HL-60 (cell line): Measurements from ENCODE around the gene FHIT.

Experiments used
- DNase-seq, 2 experiments: peaks; one replicate each; pipeline ENCODE4 v3.0.0-alpha.2; 2010 to 2020; ENCODE audit warnings: low read depth in 1 of 2, low spot score in 1 of 2
- H3K27ac ChIP-seq: fragments of 250-450 bp; sonication (Bioruptor Pico); replicated peaks from 2 replicates; pipeline ENCODE4 v1.5.1; 2020; ENCODE audit warnings: mild to moderate bottlenecking, moderate library complexity
- H3K27me3 ChIP-seq: fragments of 250-450 bp; sonication (Bioruptor Pico); 2 replicates; pipeline ENCODE4 v1.5.1; 2021; ENCODE audit warnings: mild to moderate bottlenecking, moderate library complexity; ENCODE audit not compliant: insufficient read depth, poor library complexity, severe bottlenecking
- H3K4me3 ChIP-seq: replicated peaks from 2 replicates; pipeline ENCODE4 v1.5.1; 2011; ENCODE audit warnings: mild to moderate bottlenecking, control low read depth, low read length; ENCODE audit not compliant: insufficient read depth
- GABPA ChIP-seq: IDR thresholded peaks from 2 replicates; pipeline ENCODE4 v1.6.1; 2012; ENCODE audit warnings: low read depth
- POLR2AphosphoS5 ChIP-seq: IDR thresholded peaks from 2 replicates; pipeline ENCODE4 v1.6.1; 2012; ENCODE audit warnings: low read depth
- SPI1 ChIP-seq: IDR thresholded peaks from 2 replicates; pipeline ENCODE4 v1.6.1; 2012; ENCODE audit warnings: low read depth, mild to moderate bottlenecking, borderline replicate concordance
- TF ChIP-seq, protein P1 (sequence below): IDR thresholded peaks from 2 replicates; pipeline ENCODE4 v1.6.1; 2012; ENCODE audit warnings: low read depth; ENCODE audit not compliant: insufficient replicate concordance
- TF ChIP-seq, protein P2 (sequence below): IDR thresholded peaks from one replicate; pipeline ENCODE4 v1.5.1; 2011; ENCODE audit warnings: low read length, control low read depth, inconsistent platforms; ENCODE audit not compliant: insufficient read depth

Gene FHIT

DNA sequence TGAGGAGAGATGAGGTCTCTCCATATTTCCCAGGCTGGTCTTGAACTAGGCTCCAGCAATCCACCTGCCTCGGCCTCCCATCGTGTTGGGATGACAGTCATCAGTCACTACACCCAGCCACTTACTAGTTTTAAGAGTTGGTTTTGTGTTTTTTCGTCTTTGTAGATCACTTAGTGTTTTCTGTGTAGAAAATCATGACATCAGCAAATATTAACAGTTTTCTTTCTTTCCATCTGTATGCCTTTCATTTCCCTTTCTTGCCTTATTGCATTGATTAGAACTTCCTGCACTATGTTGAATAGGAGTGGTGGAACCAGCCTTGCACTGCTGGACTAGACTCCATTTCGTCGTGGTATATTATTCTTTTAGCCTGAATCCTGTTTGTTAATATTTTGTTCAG is 415.5 kb downstream of the FHIT start:
- no peak for TF ChIP-seq SPI1
- TF ChIP-seq, protein P1, sequence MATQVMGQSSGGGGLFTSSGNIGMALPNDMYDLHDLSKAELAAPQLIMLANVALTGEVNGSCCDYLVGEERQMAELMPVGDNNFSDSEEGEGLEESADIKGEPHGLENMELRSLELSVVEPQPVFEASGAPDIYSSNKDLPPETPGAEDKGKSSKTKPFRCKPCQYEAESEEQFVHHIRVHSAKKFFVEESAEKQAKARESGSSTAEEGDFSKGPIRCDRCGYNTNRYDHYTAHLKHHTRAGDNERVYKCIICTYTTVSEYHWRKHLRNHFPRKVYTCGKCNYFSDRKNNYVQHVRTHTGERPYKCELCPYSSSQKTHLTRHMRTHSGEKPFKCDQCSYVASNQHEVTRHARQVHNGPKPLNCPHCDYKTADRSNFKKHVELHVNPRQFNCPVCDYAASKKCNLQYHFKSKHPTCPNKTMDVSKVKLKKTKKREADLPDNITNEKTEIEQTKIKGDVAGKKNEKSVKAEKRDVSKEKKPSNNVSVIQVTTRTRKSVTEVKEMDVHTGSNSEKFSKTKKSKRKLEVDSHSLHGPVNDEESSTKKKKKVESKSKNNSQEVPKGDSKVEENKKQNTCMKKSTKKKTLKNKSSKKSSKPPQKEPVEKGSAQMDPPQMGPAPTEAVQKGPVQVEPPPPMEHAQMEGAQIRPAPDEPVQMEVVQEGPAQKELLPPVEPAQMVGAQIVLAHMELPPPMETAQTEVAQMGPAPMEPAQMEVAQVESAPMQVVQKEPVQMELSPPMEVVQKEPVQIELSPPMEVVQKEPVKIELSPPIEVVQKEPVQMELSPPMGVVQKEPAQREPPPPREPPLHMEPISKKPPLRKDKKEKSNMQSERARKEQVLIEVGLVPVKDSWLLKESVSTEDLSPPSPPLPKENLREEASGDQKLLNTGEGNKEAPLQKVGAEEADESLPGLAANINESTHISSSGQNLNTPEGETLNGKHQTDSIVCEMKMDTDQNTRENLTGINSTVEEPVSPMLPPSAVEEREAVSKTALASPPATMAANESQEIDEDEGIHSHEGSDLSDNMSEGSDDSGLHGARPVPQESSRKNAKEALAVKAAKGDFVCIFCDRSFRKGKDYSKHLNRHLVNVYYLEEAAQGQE = no peak
- TF ChIP-seq POLR2AphosphoS5 = no peak
- TF ChIP-seq, protein P2, sequence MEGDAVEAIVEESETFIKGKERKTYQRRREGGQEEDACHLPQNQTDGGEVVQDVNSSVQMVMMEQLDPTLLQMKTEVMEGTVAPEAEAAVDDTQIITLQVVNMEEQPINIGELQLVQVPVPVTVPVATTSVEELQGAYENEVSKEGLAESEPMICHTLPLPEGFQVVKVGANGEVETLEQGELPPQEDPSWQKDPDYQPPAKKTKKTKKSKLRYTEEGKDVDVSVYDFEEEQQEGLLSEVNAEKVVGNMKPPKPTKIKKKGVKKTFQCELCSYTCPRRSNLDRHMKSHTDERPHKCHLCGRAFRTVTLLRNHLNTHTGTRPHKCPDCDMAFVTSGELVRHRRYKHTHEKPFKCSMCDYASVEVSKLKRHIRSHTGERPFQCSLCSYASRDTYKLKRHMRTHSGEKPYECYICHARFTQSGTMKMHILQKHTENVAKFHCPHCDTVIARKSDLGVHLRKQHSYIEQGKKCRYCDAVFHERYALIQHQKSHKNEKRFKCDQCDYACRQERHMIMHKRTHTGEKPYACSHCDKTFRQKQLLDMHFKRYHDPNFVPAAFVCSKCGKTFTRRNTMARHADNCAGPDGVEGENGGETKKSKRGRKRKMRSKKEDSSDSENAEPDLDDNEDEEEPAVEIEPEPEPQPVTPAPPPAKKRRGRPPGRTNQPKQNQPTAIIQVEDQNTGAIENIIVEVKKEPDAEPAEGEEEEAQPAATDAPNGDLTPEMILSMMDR = no peak
- no peak for TF ChIP-seq GABPA
- Histone ChIP-seq H3K27me3 (no peaks in the 10 kb centered on the region), H3K4me3 (no peak overlapping the region), H3K27ac (no peak overlapping the region)
- no peak for DNase-seq

DNA sequence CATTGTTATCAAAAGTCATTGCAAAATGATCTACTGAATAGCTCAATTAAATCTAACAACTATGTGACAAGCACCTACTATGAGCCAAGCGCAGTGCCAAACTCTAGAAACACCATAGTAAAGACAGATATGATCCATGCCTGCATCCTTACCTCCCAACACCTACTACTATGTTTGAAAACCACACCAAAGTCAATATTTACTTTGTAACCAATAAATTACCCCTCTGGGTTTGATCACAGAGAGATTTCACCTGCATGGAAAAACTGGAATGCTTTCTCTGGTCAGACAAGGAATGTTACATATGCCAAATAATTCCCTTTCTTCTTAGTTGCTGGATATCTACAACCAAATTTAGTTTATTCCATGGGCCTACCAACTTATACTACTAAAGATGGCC is 422.2 kb downstream of the FHIT start:
- DNase-seq = no peak
- Histone ChIP-seq H3K27ac (no peak overlapping the region), H3K27me3 (no peaks in the 10 kb centered on the region), H3K4me3 (no peak overlapping the region)
- TF ChIP-seq, protein P2 = no peak
- TF ChIP-seq SPI1 (no peak), POLR2AphosphoS5 (no peak), GABPA (no peak)
- TF ChIP-seq, protein P1 = no peak

DNA sequence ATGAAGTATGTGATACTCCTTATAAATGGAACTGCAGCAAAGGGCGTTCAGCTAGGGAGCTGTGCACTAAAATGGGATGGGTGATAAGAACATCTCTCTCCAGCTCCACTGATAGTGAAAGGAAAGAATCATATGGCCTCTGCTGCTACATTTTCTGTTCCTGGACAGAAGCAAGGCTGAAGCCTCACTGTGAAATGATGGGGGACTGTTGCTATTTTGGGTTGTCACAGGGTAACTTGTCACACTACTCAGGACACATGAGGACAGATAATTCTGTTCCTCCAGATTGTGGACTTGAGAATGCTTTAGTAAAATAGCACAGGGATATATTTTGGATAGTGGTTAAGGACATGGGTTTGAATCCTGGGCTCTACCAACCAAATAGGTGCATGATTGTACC is 423.6 kb downstream of the FHIT start:
- Histone ChIP-seq H3K27me3 (no peaks in the 10 kb centered on the region), H3K4me3 (no peak overlapping the region), H3K27ac (no peak overlapping the region)
- no peak for TF ChIP-seq GABPA
- no peak for TF ChIP-seq SPI1
- TF ChIP-seq, protein P1 = no peak
- TF ChIP-seq POLR2AphosphoS5 = no peak
- TF ChIP-seq, protein P2 = no peak
- DNase-seq = no peak
